Astrocyte of the spinal cord (primary cell): ENCODE data around the gene LSM4.
"Not testable (repeated sequence)": the region's sequence is repeated elsewhere in the genome, so short reads cannot be mapped to it uniquely, and the experiment has no call there.

Source experiments
- DNase-seq: peaks from one replicate; pipeline ENCODE4 v3.0.0; 2011; ENCODE audit warnings: low read depth, low spot score
- H3K4me3 ChIP-seq: 2 replicates; pipeline ENCODE4 v1.5.1; 2011; ENCODE audit warnings: low read depth, mild to moderate bottlenecking, low read length, moderate library complexity
- in situ Hi-C: cut with HindIII; loops from 2 replicates; pipeline ENCODE4 v1.10.0; 2017; ENCODE audit warnings: low sequenced_read_pairs
- TF ChIP-seq, protein P1 (sequence below): IDR thresholded peaks from 2 replicates; pipeline ENCODE4 v1.5.1; 2012; ENCODE audit warnings: low read depth, mild to moderate bottlenecking, low read length, inconsistent platforms

The LSM4 gene

DNA sequence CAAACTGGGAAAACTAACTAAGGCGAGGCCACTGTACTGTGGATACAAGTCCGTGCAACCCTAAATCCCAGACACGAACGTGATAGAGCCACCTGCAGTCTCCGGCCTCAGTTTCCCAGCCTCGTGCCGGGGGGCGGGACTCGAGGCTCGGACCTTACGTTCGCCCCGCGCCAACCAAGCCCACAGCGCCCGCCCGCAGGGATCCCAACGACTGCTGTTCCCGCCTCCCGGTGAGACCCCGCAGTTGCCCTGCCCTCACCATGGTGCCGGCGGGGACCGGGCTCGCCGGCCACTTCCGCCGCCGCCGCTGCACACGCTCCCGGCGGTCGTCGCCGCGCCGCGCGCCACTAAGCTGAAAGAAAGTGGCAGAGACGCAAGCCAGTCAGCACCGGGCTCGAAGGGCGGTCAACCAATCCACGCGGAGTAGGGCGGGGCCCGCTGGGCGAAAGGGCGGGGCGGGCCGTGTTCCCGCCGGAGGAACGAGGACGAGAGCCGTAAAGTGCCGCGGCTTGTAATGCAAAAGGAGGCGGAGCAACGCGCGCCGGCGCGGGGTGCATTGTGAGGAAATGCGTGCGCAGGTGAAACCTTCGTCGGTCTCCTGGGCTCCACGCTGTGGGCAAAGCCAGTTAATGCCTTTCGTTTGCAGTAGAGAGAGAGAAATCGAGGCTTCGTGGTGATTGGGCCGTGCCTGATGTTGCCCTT, at the start of gene LSM4:
Gene LSM4, minus strand, starts transcription at position 318 of the 702 bp plus-strand sequence. Its CDS starts 56 bp downstream, at position 262.
- peak; percentile 98 for DNase-seq
- TF ChIP-seq, protein P1, sequence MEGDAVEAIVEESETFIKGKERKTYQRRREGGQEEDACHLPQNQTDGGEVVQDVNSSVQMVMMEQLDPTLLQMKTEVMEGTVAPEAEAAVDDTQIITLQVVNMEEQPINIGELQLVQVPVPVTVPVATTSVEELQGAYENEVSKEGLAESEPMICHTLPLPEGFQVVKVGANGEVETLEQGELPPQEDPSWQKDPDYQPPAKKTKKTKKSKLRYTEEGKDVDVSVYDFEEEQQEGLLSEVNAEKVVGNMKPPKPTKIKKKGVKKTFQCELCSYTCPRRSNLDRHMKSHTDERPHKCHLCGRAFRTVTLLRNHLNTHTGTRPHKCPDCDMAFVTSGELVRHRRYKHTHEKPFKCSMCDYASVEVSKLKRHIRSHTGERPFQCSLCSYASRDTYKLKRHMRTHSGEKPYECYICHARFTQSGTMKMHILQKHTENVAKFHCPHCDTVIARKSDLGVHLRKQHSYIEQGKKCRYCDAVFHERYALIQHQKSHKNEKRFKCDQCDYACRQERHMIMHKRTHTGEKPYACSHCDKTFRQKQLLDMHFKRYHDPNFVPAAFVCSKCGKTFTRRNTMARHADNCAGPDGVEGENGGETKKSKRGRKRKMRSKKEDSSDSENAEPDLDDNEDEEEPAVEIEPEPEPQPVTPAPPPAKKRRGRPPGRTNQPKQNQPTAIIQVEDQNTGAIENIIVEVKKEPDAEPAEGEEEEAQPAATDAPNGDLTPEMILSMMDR: peak; percentile 42
- H3K4me3 ChIP-seq: peak within 1 kb of the TSS; percentile 82
- in situ Hi-C loops: no loop called here

DNA sequence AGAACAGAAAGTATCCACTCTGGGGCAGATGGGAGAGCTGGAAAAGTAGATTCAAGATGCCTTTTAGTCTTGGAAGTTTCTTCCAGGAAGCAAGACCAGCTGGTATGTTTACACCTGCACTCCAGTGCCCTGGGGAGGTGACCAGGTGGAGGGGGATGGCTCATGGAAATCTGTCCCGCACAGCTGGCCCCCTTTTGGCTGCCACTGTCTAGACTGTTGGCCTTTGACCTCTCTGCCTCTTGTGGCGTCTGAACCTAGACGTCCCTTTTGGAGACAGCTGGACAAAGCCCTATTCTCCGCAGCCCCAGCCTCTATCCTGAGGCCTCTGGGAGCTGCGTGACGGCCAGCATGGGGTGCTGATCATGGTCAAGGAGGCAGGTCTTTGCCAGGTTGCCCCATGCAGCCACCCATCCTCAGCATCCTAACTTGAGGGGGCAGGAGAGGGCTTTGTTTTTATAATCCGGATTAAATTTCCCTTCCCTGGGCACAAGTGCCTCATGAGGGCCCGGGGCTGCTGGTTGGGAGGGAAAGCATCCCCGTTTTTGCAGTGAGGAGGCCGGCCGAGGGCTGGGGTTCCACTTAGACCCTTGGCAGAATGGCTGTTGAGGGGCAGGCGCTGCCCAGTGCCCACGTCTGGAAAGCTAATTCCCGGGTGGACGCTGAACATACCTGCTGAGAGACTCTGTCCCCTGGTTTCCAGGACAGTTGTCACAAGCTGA, 45.8 kb upstream of the LSM4 start:
- in situ Hi-C loops: no loop called here
- TF ChIP-seq, protein P1: no peak
- no peak overlapping the region for H3K4me3 ChIP-seq
- DNase-seq: no peak

DNA sequence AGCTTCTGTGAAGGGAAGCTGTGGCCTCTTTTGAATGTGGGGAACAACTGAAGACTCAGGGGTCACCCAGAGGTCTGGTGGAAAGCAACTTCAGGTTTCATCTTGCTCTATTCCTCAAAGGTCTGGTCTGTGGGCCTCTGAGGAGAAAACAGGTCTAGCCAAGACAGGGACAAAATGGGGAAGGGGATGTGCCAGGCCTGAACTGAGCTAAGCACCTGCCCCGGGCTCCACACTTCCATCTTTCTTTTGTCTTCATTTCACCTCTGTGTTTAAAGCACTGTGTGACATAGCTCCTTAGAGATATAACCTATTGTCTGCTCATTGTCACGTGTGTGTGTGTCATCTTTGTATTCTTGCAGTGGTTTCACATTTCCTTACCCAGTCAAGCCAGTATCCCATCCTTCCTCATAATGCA, 43.2 kb upstream of the LSM4 start:
- no peak overlapping the region for H3K4me3 ChIP-seq
- DNase-seq: no peak
- in situ Hi-C loops: no loop called here
- TF ChIP-seq, protein P1: no peak

DNA sequence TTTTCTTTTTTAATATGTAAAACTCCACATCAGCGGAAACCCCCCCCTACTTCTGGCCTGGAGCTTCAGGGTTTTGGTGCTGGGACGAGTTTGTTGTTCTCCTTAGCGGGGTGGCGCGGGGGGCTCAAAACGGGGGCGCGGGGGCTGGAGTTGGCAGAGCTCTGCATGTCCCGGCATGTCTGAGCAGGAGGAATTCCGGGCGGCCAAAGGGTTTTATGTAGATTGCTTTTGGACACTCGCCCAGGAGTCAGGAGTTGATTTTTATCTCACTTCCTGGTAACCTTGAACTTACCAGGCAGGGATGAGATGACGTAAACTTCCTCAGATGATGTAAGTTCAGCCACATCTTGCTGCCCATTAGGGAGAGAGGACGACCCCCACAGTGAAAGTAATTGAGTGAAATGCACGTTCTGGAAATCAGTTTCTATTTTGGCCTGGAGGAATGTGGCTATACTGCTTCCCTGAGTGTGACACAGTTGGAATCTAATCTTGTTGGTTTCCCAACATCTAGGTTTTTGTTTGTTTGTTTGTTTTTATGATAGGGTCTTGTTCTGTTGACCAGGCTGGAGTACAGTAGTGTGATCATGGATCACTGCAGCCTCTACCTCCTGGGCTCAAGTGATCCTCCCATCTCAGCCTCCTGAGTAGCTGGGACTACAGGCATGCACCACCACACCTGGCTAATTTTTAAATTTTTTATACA, 42.1 kb upstream of the LSM4 start:
- peak; percentile 99 for DNase-seq
- TF ChIP-seq, protein P1: no peak
- H3K4me3 ChIP-seq: no peak overlapping the region
- in situ Hi-C loops: no loop called here

DNA sequence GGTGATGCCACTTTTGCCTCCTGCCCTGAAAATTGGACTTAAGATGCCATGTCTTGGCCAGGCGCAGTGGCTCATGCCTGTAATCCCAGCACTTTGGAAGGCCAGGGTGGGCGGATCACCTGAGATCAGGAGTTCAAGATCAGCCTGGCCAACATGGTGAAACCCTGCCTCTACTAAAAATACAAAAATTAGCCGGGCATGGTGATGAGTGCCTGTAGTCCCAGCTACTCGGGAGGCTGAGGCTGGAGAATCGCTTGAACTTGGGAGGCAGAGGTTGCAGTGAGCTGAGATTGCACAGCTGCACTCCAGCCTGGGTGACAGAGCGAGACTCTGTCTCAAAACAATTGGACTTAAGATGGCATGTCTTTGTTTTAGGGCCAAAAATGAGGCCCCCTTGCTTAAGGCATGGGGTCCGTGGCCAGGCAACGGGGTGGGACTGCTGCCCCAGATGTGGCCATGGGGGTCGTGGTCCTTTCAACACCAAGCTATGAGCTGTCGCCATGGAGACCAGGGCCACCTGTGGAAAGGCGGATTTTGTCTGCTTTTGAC, 41.5 kb upstream of the LSM4 start:
- H3K4me3 ChIP-seq, DNase-seq, in situ Hi-C loops: not testable (repeated sequence)

DNA sequence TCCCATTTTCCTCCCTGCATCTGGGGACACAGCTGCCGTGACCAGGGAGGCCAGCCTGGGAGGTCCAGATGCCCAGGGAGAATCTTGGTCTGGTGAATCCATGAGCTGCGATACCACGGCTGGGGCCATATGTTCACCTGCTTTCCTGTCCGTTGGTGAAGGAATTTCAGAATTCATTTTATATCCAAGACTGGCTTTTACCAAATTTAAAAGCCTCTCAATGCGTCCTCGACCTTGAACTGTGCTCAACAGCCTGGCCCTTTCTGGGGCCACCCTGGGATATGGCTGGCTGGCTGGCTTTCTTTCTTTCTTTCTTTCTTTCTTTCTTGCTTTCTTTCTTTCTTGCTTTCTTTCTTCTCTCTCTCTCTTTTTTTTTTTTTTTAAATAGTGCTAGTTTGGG, 40.9 kb upstream of the LSM4 start:
- TF ChIP-seq, protein P1: no peak
- in situ Hi-C loops: no loop called here
- H3K4me3 ChIP-seq: no peak overlapping the region
- no peak for DNase-seq
